Neuronal stem cell (in vitro differentiated cells): ENCODE measurements around the gene BBIP1.

Source experiments
- DNase-seq: peaks from one replicate; pipeline ENCODE4 v3.0.0-alpha.2; 2013; ENCODE audit warnings: low spot score
- H2AFZ ChIP-seq: one replicate; pipeline ENCODE4 v1.6.1; 2013; ENCODE audit warnings: mild to moderate bottlenecking, low read length, inconsistent platforms
- H2AK5ac ChIP-seq: 2 replicates; pipeline ENCODE4 v1.6.1; 2013; ENCODE audit warnings: low read depth, mild to moderate bottlenecking, inconsistent platforms, low read length, moderate library complexity, mixed read lengths
- H2BK120ac ChIP-seq: 2 replicates; pipeline ENCODE4 v1.6.1; 2013; ENCODE audit warnings: low read depth, mild to moderate bottlenecking, inconsistent platforms, low read length, moderate library complexity, mixed read lengths
- H2BK12ac ChIP-seq: one replicate; pipeline ENCODE4 v1.6.1; 2013; ENCODE audit warnings: low read length, inconsistent platforms
- H2BK15ac ChIP-seq: 2 replicates; pipeline ENCODE4 v1.6.1; 2013; ENCODE audit warnings: mild to moderate bottlenecking, low read length, inconsistent platforms, mixed read lengths
- H2BK5ac ChIP-seq: one replicate; pipeline ENCODE4 v1.6.1; 2013; ENCODE audit warnings: inconsistent platforms, mild to moderate bottlenecking, low read length, moderate library complexity
- H3K14ac ChIP-seq: one replicate; pipeline ENCODE4 v1.6.1; 2013; ENCODE audit warnings: low read length, inconsistent platforms
- H3K18ac ChIP-seq: 2 replicates; pipeline ENCODE4 v1.6.1; 2013; ENCODE audit warnings: low read length, inconsistent platforms
- H3K23ac ChIP-seq: 2 replicates; pipeline ENCODE4 v1.6.1; 2013; ENCODE audit warnings: low read depth, mild to moderate bottlenecking, mixed read lengths, low read length, inconsistent platforms; ENCODE audit not compliant: poor library complexity
- H3K27ac ChIP-seq: replicated peaks from 3 replicates; pipeline ENCODE4 v1.5.1; 2013; ENCODE audit warnings: low read length, inconsistent platforms
- H3K27me3 ChIP-seq, 3 experiments: 2 replicates each; pipeline ENCODE4 v1.6.1; 2013; ENCODE audit warnings: low read length in 3 of 3, mild to moderate bottlenecking in 2 of 3, inconsistent platforms in 1 of 3, low read depth in 1 of 3, mixed read lengths in 1 of 3, moderate library complexity in 1 of 3; ENCODE audit not compliant: control insufficient read depth in 3 of 3, insufficient read depth in 3 of 3
- H3K36me3 ChIP-seq, 2 donors: replicated peaks in 1 of 2; 2 replicates each; pipeline ENCODE4 v1.6.1; 2013; ENCODE audit warnings: low read length in 2 of 2; ENCODE audit not compliant: control insufficient read depth in 2 of 2, insufficient read depth in 2 of 2
- H3K4ac ChIP-seq: 2 replicates; pipeline ENCODE4 v1.6.1; 2013; ENCODE audit warnings: inconsistent platforms, mild to moderate bottlenecking, low read length, moderate library complexity
- H3K4me1 ChIP-seq, 2 donors: 1 replicate in 1 of 2; 2 replicates in 1 of 2; pipeline ENCODE4 v1.6.1; 2013; ENCODE audit warnings: low read length in 2 of 2, low read depth in 1 of 2; ENCODE audit not compliant: control insufficient read depth in 2 of 2, insufficient read depth in 1 of 2
- H3K4me2 ChIP-seq: one replicate; pipeline ENCODE4 v1.6.1; 2013; ENCODE audit warnings: mild to moderate bottlenecking, low read length, inconsistent platforms; ENCODE audit not compliant: insufficient read depth, poor library complexity, severe bottlenecking
- H3K4me3 ChIP-seq, 2 donors: 2 replicates each; pipeline ENCODE4 v1.5.1; 2013; ENCODE audit warnings: low read length in 2 of 2, mild to moderate bottlenecking in 2 of 2, inconsistent platforms in 1 of 2, moderate library complexity in 1 of 2
- H3K79me1 ChIP-seq: one replicate; pipeline ENCODE4 v1.6.1; 2013; ENCODE audit warnings: low read depth, mild to moderate bottlenecking, inconsistent platforms, low read length, moderate library complexity
- H3K9ac ChIP-seq: one replicate; pipeline ENCODE4 v1.6.1; 2013; ENCODE audit warnings: mild to moderate bottlenecking, low read depth, low read length, inconsistent platforms; ENCODE audit not compliant: poor library complexity
- H3K9me3 ChIP-seq, 2 donors: replicated peaks in 1 of 2; 2 replicates each; pipeline versions ENCODE3 to v1.6.1; 2013; ENCODE audit warnings: low read length in 2 of 2, mild to moderate bottlenecking in 2 of 2, inconsistent platforms in 1 of 2, low read depth in 1 of 2, mixed read lengths in 1 of 2, moderate library complexity in 1 of 2; ENCODE audit not compliant: control insufficient read depth in 2 of 2, insufficient read depth in 1 of 2
- H4K8ac ChIP-seq: one replicate; pipeline ENCODE4 v1.6.1; 2013; ENCODE audit warnings: low read depth, mild to moderate bottlenecking, inconsistent platforms, low read length, moderate library complexity
- H4K91ac ChIP-seq: one replicate; pipeline ENCODE4 v1.6.1; 2013; ENCODE audit warnings: low read length, low read depth, mild to moderate bottlenecking, inconsistent platforms; ENCODE audit not compliant: poor library complexity
- WGBS, 2 donors: extraction: QIAGEN DNeasy Blood & Tissue Kit; methylation state at CpG; one replicate each; pipeline ENCODE4 v1.1.7; 2013; ENCODE audit warnings: missing lambda C conversion rate in 2 of 2, mixed read lengths in 1 of 2; ENCODE audit not compliant: insufficient read length in 2 of 2, insufficient replicate concordance in 1 of 2; ENCODE audit errors: extremely low coverage in 2 of 2; 5-methylcytosine and 5-hydroxymethylcytosine counted together

Gene BBIP1

GRCh38 chr10:110851020-110851612 lies 67.9 kb downstream of the BBIP1 start:
- Histone ChIP-seq H3K4me3 (no peak overlapping the region), H2AK5ac (no peak overlapping the region), H3K27me3 (no peaks in the 10 kb centered on the region), H2BK12ac (no peak overlapping the region), H3K4ac (no peak overlapping the region), H3K27ac (no peak overlapping the region), H2AFZ (peak overlapping the region; percentile 80), H2BK15ac (no peak overlapping the region), H3K9ac (no peak overlapping the region), H3K4me2 (no peak overlapping the region), H3K36me3 (no peaks in the 10 kb centered on the region), H3K18ac (peak overlapping the region; percentile 20), H4K91ac (no peak overlapping the region), H3K14ac (no peak overlapping the region), H2BK120ac (no peak overlapping the region), H3K4me1 (peaks cover 0 to 5% of the 10 kb centered on the region in 2 donors), H3K23ac (no peak overlapping the region), H2BK5ac (no peak overlapping the region), H4K8ac (no peak overlapping the region), H3K79me1 (no peaks in the 10 kb centered on the region), H3K9me3 (peaks cover 0 to 2% of the 10 kb centered on the region in 2 donors)
- DNase-seq: no peak
- WGBS, 2 donors: no CpG with 5 or more reads among the region's 8 CpGs

GRCh38 chr10:110850099-110850498 lies 68.9 kb downstream of the BBIP1 start:
- Histone ChIP-seq H3K14ac (no peak overlapping the region), H3K4me1 (peaks cover 0 to 5% of the 10 kb centered on the region in 2 donors), H3K4me2 (no peak overlapping the region), H3K4me3 (no peak overlapping the region), H4K91ac (no peak overlapping the region), H3K9me3 (no peaks in the 10 kb centered on the region), H2BK120ac (no peak overlapping the region), H2BK5ac (no peak overlapping the region), H3K9ac (no peak overlapping the region), H3K27me3 (no peaks in the 10 kb centered on the region), H3K4ac (no peak overlapping the region), H3K18ac (no peak overlapping the region), H3K79me1 (no peaks in the 10 kb centered on the region), H2BK15ac (no peak overlapping the region), H3K27ac (no peak overlapping the region), H4K8ac (no peak overlapping the region), H3K36me3 (no peaks in the 10 kb centered on the region), H3K23ac (no peak overlapping the region), H2AFZ (no peak overlapping the region), H2AK5ac (no peak overlapping the region), H2BK12ac (no peak overlapping the region)
- no peak for DNase-seq
- no CpG with 5 or more reads among the region's 3 CpGs for WGBS, 2 donors
